Bone marrow (tissue), 2 donors: ENCODE results near the gene CARD16.

Source experiments
- DNase-seq, 2 donors: peaks; one replicate each; lab custom pipeline; 2025; lab: John Stamatoyannopoulos, UW

Gene CARD16

DNA sequence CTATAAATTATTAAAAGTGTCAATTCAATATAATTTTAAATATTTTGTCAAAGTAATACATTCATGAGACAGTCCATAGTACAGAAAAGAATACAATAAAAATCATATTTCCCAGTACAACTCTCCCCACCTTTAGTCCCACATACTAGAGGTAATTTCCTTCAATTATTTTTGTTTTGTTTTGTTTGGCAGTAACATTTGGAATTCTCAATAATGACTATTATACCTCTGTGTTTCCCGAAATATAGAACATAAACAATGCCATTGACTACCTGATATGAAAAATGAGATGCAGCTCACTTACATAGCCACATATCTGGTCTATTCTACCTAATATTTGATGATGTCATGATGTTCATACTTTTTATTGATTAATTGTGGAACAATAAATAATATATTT lies 52.4 kb downstream of the CARD16 start:
- DNase-seq = no peak

DNA sequence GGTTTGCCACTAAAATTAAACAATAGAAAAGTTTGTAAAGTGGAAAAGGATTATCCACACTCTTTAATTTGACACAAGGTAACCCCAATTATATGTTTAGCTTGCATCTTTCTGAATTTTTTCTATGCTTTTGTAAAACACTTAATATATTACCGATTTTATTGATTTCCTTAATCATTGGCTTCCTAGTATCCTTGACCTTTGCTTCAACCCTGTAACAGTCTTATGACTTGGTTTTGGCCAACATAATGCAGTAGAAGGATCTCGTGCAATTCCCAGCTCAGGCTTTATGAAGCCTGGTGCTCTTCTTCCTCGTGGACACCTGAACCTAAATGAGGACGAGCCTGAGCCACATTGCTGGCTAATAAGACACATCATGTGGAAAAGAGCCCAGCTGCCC lies 53.1 kb downstream of the CARD16 start:
- DNase-seq = no peak
